ENCODE results near the gene RBKS. TPM values are rescaled to one million over a fixed set of nuclear protein-coding genes. Genes with fewer than 3 reads are reported as not detected.

Gene RBKS
- total and polyA plus RNA-seq, 2 of the 8 experiments (the other 6 are each of a cell fraction or from before 2014, with no cell fraction given): 1.1 to 1.5 TPM

GRCh38 chr2:27809761-27810241 lies 80.4 kb downstream of the RBKS start:
- Histone ChIP-seq H2BK20ac (ENCODE audit: low read length) (no peak overlapping the region), H3K36me3 (ENCODE audit: control insufficient read depth in 2 of 4, insufficient read depth in 4 of 4, low read length in 3 of 4) (no peaks in the 10 kb centered on the region), H3K56ac (replicated peaks; ENCODE audit: insufficient read length, low read depth, low read length) (no peak overlapping the region), H3K14ac (ENCODE audit: insufficient read length) (no peak overlapping the region), H4K91ac (replicated peaks; ENCODE audit: insufficient read length, low read length) (no peak overlapping the region), H3K79me2 (ENCODE audit: control insufficient read depth in 1 of 2, insufficient read depth in 2 of 2, low read length in 2 of 2) (no peaks in the 10 kb centered on the region), H2BK120ac (replicated peaks; ENCODE audit: low read depth, low read length) (no peak overlapping the region), H3K23ac (ENCODE audit: insufficient read length) (no peak overlapping the region), H3K27me3 (replicated peaks in 1 of 4; ENCODE audit: control insufficient read depth in 3 of 4, extremely low read depth in 1 of 4, insufficient read depth in 3 of 4, low read length in 3 of 4) (peaks cover 0 to 1% (median 0%) of the 10 kb centered on the region in 4 experiments; a peak in 1 of 7 replicates), H2BK12ac (ENCODE audit: low read depth, low read length) (no peak overlapping the region), H2AK5ac (ENCODE audit: low read depth, low read length) (no peak overlapping the region), H3K27ac (ENCODE audit: low read depth, low read length) (no peak overlapping the region), H3K23me2 (ENCODE audit: low read depth, low read length) (no peaks in the 10 kb centered on the region), H3K9me3 (ENCODE audit: insufficient read depth in 2 of 2, low read depth in 1 of 2, low read length in 1 of 2) (no peaks in the 10 kb centered on the region), H4K8ac (ENCODE audit: extremely low read depth, insufficient read depth, low read length) (no peak overlapping the region), H3K4me2 (ENCODE audit: insufficient read depth in 1 of 2, low read depth in 2 of 2, low read length in 2 of 2) (no peak overlapping the region), H4K5ac (ENCODE audit: insufficient read length, low read depth, low read length) (no peak overlapping the region), H2BK5ac (ENCODE audit: low read depth, low read length) (no peak overlapping the region), H3K4me1 (replicated peaks in 1 of 4; ENCODE audit: control insufficient read depth in 3 of 4, insufficient read depth in 4 of 4, low read length in 3 of 4) (no peaks in the 10 kb centered on the region), H2BK15ac (ENCODE audit: low read length) (no peak overlapping the region), H3K18ac (ENCODE audit: extremely low read depth, low read length) (no peak overlapping the region), H3K4me3 (ENCODE audit: extremely low read depth in 1 of 4, insufficient read depth in 2 of 4, low read depth in 3 of 4, low read length in 4 of 4) (no peak overlapping the region), H3K4ac (replicated peaks; ENCODE audit: insufficient read length, low read depth, low read length) (no peak overlapping the region), H3K79me1 (ENCODE audit: low read depth, low read length) (no peaks in the 10 kb centered on the region), H3K9ac (replicated peaks in 1 of 4; ENCODE audit: extremely low read depth in 1 of 4, low read depth in 3 of 4, low read length in 3 of 4) (no peak overlapping the region), H2AFZ (ENCODE audit: low read length) (no peak overlapping the region), H4K20me1 (replicated peaks in 1 of 2; ENCODE audit: control insufficient read depth in 1 of 2, insufficient read depth in 2 of 2, low read length in 2 of 2) (no peaks in the 10 kb centered on the region)
- POLR2A ChIA-PET (ENCODE audit: partially characterized antibody): interaction anchor here (0.7 to 1.4 kb wide), 3 partner anchors 35 to 581 kb away, joined by 3 read pairs; no protein-coding TSS in a partner anchor
- CTCF ChIA-PET (ENCODE audit: partially characterized antibody): interaction anchor here (1.1 to 1.5 kb wide), 5 partner anchors 10 to 603 kb away, joined by 3 to 8 read pairs (median 3); no protein-coding TSS in a partner anchor
- DNase-seq (ENCODE audit: low read depth in 1 of 2, low spot score in 2 of 2) (no peak), FAIRE-seq (no peak)
- no peak for TF ChIP-seq KDM4A (IDR thresholded peaks at IDR 0.05; ENCODE audit: low read depth, low read length, severe bottlenecking)
- no peak for TF ChIP-seq JUN (IDR thresholded peaks at IDR 0.05; ENCODE audit: low read depth, low read length)
- no peak for TF ChIP-seq RNF2 (IDR thresholded peaks at IDR 0.05; ENCODE audit: borderline replicate concordance, low read depth, low read length, missing control alignments, poor library complexity, severe bottlenecking)
- TF ChIP-seq GTF2F1 (IDR thresholded peaks at IDR 0.05; ENCODE audit: borderline replicate concordance, low read depth, low read length): no peak
- TF ChIP-seq RFX5 (IDR thresholded peaks at IDR 0.05; ENCODE audit: borderline replicate concordance, low read depth, low read length): no peak
- no peak for TF ChIP-seq EP300 (IDR thresholded peaks at IDR 0.05; ENCODE audit: borderline replicate concordance in 1 of 2, low read depth in 2 of 2, low read length in 2 of 2)
- no peak for TF ChIP-seq SUZ12 (IDR thresholded peaks at IDR 0.05; ENCODE audit: low read length)
- TF ChIP-seq PHF8 (conservative IDR thresholded peaks at IDR 0.05; ENCODE audit: low read depth, low read length): no peak
- 77% methylated on average over 3 of the region's 3 CpGs; no CpG with 5 or more reads in 1 of the 2 experiments for WGBS, 2 experiments (ENCODE audit: extremely low coverage in 1 of 2, insufficient coverage in 1 of 2, insufficient read length in 1 of 2, insufficient replicate concordance in 2 of 2, low coverage in 1 of 2, low lambda C conversion rate in 2 of 2, missing lambda C conversion rate in 1 of 2)

Data from H1 (cell line).